Stimulated activated CD4-positive, alpha-beta T cell treated with anti-CD3 and anti-CD28 coated beads, Interleukin-12 subunit alpha, Interleukin-12 subunit beta, amount 100 ng/mL, for 24 hours (primary cell): ENCODE measurements around the gene ACE.

Source experiments
- DNase-seq, 2 experiments: peaks; one replicate each; pipeline ENCODE4 v3.0.0-alpha.2; 2020; ENCODE audit warnings: low read depth in 2 of 2

Gene ACE

GRCh38 chr17:63537001-63537400 lies 60.1 kb downstream of the ACE start:
- no peak for DNase-seq

- DNase-seq: no peak
These were observed 61.3 kb downstream of the ACE start for GRCh38 chr17:63537991-63538692.

- no peak for DNase-seq
These were observed 62.1 kb downstream of the ACE start for GRCh38 chr17:63538693-63539595.

- DNase-seq: no peak
These were observed 63.7 kb downstream of the ACE start for GRCh38 chr17:63540590-63540989.

GRCh38 chr17:63542218-63542545 lies 65.3 kb downstream of the ACE start:
- no peak for DNase-seq

- DNase-seq: no peak
These were observed 66.3 kb downstream of the ACE start for GRCh38 chr17:63542942-63543821.

GRCh38 chr17:63543822-63544420 lies 67.1 kb downstream of the ACE start:
- no peak for DNase-seq

- no peak for DNase-seq
These were observed 67.8 kb downstream of the ACE start for GRCh38 chr17:63544467-63545301.

GRCh38 chr17:63546308-63547082 lies 69.6 kb downstream of the ACE start:
- no peak for DNase-seq

- DNase-seq: no peak
These were observed 70.2 kb downstream of the ACE start for GRCh38 chr17:63547083-63547523.
